GM19452 (cell line): ENCODE measurements around the gene CUBN.

Experiments used
- ATAC-seq: cut with Tn5 transposase; IDR thresholded peaks from one replicate; pipeline ENCODE4 v1.9.1; 2021; ENCODE audit not compliant: unreplicated experiment

Gene CUBN

DNA sequence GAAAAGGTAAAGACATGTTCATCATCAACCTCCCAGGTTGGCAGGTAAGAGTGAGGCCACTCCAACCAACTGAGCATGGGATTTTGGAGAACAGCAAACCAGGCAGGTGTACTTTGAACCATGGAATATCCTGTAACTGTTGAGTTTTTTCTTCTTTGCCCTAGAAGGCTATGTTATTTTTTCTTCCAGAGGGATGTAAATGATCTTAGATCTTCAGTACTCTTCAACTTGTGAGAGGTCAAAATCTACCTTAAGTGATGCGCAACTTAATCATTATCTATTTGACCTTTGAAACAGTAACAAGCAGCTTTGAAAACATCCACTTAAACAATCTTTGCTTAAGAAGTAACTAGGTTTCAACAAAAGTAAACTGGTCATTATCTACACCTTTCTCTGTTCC, at the start of gene CUBN:
TSS of gene CUBN (minus strand) at position 71 of the 400 bp plus-strand sequence. CDS start at position 25, 46 bp downstream.
- no peak for ATAC-seq

DNA sequence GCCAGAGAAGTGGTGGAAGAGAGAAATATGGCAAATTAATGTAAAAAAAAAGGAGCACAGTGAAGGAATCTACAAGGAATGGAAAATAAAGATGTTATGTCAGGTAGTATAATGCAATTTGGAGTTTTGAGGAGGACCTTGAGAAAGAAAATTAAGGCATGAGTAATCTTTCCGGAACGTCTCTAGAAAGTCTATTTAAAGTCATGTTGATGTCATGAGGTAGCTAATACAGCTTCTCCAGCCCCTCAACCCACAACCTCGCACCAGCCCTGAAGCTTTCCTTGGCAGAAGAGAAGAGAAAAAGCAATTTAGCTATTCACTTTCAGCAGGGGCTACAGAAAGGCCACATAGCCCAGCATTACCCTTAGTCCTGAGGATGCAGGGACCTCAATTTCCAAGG, 49.4 kb upstream of the CUBN start:
- no peak for ATAC-seq

GRCh38 chr10:17178006-17178405, 48.4 kb upstream of the CUBN start:
- no peak for ATAC-seq

DNA sequence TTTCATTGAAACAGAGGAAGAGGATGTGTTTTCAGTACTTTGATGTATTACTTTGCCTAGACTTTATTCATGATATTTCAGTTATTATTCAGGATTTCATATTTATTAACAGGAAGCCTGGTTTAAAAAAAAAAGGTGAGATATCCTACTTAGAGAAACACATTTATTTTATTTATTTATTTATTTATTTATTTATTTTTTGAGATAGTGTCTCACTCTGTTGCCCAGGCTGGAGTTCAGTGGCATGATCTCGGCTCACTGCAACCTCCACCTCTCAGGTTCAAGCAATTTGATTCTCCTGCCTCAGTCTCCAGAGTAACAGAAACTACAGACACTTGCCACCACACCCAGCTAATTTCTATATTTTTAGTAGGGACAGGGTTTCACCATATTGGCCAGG, 47.4 kb upstream of the CUBN start:
- ATAC-seq: no peak

GRCh38 chr10:17176091-17176490, 46.5 kb upstream of the CUBN start:
- ATAC-seq: no peak

- ATAC-seq: no peak
These were observed 45.9 kb upstream of the CUBN start for GRCh38 chr10:17175551-17175950.

DNA sequence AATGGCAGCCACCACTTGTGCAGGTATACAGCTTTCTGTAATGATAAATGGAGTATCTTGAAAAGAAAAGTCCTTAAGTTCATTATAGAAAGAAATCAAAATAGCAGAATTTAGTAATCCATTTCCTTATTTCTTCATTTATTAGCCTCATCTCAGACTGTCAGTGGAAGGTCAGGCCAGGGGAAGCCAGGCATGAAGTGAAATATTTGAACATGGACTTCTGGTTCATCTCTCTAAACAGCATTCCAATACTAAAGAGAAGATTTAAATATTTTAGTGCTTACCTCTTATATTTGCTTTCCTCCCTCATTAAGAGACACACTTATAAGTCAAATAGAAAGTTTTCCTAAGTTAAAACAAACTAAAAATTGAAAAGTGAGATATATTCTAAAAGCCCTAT, 45.0 kb upstream of the CUBN start:
- ATAC-seq: no peak

GRCh38 chr10:17171141-17171641, 41.6 kb upstream of the CUBN start:
- no peak for ATAC-seq

- ATAC-seq: no peak
These were observed 40.2 kb upstream of the CUBN start for GRCh38 chr10:17169803-17170202.

DNA sequence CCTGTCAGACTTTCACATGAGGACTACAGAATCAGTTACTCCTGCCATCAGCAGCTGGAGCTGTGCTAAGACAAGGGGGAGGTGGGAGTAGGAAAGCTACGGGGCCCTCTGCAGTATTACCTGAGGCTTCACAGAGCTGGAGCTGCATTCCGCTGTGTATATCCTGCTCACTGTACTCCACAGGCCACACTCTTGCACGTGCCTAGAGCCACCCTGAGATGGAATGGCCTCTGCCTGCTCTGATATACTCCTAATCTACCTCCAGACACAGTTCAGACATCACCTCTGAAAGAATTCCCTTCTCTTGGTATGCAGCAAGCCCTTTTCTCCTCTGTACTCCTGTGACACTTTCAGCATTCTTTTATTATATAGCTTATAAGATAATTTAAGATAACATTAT, 37.1 kb upstream of the CUBN start:
- ATAC-seq: no peak

GRCh38 chr10:17162828-17163227, 33.2 kb upstream of the CUBN start:
- no peak for ATAC-seq

- ATAC-seq: no peak
These were observed 32.2 kb upstream of the CUBN start for GRCh38 chr10:17161775-17162174.

DNA sequence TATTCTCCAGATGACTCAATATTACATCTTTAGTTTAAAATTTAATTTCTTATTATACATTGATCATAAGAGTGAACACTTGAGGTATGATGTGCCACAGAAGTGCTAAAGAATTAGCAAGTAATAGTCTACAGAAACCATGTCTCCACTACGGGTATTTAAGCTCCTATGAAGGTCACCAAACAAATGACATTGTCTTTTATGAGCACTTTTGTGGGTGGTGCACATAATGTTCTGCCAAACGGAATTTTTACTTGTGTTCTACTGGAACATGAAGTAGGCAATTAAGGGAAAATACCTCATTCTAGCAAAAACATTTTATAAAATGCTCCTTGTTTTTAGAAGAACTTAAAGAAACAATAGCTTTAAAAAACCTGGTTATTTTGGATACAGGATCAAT, 27.4 kb upstream of the CUBN start:
- ATAC-seq: no peak

DNA sequence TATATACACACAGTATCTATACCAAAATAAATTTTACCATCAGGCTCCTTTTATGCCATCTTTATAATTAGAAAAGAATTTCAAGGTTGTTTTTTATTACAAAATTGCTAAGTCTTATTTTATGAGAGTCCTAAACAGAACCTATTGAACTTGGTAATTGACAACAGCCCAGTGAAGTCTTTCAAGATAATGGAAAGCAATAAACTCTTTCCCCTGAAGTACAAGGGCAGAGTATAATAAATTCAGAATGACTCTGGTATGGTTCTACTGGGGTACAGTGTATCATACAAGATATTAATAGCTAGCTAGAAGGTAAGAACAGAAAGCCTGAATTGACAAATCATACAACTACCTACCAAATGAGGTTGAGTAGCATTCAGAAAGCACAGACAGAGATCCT, 26.2 kb upstream of the CUBN start:
- ATAC-seq: no peak

DNA sequence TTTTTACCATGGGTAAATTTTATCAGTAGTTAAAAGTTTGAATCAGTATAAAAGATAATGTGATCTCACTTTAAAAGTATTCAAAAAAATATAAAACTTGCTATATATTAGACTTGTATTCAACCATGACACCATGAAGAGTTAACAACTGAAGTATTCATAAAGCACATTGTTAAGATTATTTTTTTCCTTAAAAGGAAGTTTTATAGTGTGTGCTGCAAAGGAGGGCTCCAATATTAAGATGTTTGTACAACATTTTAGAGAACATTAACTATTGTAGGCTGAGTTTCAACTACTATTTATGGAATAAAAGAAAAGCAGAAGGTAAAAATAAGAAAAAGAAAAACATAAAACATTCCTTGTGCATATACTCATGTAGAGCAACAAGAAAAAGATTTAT, 24.5 kb upstream of the CUBN start:
- no peak for ATAC-seq

DNA sequence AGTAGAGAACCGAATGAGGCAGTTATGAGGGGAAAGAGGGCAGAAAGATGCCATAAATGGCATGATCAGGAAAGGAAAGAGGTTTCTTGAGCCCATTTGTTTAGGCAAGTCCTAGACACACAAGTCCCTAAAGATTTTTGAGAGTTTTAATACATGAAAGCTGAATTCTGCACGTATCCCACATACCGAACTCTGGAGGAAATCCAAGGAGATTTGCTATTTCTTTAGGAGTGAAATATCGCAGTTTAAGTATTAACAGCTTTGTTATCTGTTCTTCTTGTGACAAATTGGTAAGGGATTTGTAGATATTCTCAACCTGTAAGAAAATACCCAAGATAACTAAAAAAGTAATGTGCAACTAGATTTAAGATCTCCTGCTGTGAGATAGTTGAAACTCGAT, 23.7 kb upstream of the CUBN start:
- no peak for ATAC-seq

DNA sequence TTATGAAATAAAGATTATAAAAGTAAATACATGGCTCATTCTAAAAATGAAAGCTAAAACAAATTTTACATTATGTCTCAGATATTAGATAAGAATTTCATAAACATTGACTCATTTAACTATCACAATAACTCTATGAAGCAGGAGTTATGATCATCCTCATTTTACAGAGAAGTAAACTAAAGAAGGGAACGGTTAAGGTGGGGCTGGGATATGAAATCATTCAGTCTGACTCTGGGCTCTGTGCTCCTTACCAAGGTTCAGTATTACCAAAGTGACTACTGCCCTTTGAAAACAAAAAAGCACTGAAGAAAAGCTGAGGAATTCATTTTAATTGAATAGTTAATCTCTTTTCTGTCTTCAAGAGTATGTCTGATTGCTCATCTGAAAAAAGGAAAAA, 22.1 kb upstream of the CUBN start:
- no peak for ATAC-seq

GRCh38 chr10:17147884-17148489, 18.4 kb upstream of the CUBN start:
- ATAC-seq: no peak

- no peak for ATAC-seq
These were observed 17.3 kb upstream of the CUBN start for GRCh38 chr10:17146892-17147291.

DNA sequence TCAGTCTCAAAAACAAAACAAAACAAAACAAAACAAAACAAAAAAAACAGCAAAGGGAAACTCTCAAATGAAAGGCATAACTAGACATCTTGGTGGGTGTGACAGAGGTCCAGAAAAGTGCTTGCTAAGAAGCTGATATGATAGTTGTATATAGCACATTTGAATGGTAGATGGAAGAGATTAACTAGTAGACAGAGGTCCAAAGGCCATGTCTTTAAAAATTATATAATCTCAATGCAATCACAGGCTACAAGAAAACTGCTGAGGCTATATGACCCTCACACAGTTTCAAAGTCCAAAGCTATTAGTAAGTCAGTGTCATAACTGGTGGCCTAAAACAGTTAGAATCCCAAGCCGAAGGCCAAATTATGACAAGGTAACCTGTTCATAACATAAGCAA, 15.6 kb upstream of the CUBN start:
- no peak for ATAC-seq

- no peak for ATAC-seq
These were observed 15.1 kb upstream of the CUBN start for GRCh38 chr10:17144757-17145156.

GRCh38 chr10:17144032-17144431, 14.4 kb upstream of the CUBN start:
- no peak for ATAC-seq

DNA sequence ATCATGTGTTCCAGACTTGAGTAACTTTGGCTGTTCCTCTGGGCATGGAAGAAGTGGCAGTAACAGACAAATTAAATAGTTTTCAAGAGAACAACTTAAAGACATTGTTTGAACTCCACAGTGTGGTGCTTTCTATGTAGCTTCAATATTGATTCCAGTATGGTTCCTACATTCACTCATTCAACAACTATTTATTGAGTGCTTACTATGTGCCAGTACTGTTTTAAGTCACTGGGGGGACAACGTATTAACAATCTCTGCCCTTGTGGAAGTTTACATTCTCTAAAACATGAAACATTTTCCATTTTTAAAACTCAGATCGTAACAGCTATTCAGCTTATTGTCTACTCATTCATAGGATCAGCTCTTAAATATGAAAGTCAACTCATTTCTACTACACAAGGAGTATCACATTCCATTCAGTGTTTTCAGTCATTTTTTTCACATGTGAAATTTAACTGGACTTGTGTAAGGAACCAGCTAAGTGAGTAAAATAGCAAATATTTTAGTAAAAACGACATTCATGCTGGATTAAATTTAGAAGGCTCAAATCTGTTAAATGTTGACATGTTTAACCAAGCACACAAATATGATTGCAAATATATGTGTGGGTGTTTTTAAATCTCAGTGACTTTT, 13.6 kb upstream of the CUBN start:
- no peak for ATAC-seq
